Medulla oblongata (tissue), 1 donor: Measurements from ENCODE around the gene IMPDH2.
"Not testable (repeated sequence)": the region's sequence is repeated elsewhere in the genome, so short reads cannot be mapped to it uniquely, and the experiment has no call there.

Experiments
- DNase-seq: peaks from one replicate; pipeline ENCODE4 v3.0.0-alpha.2; 2015; ENCODE audit errors: extremely low spot score

The IMPDH2 gene

GRCh38 chr3:49021813-49022687 lies 7.1 kb downstream of the IMPDH2 start, which contains the start of gene NDUFAF3:
Gene NDUFAF3, plus strand, starts transcription at chr3:49022121. Its CDS starts 24 bp downstream, at chr3:49022145.
- peak; percentile 90 for DNase-seq

DNA sequence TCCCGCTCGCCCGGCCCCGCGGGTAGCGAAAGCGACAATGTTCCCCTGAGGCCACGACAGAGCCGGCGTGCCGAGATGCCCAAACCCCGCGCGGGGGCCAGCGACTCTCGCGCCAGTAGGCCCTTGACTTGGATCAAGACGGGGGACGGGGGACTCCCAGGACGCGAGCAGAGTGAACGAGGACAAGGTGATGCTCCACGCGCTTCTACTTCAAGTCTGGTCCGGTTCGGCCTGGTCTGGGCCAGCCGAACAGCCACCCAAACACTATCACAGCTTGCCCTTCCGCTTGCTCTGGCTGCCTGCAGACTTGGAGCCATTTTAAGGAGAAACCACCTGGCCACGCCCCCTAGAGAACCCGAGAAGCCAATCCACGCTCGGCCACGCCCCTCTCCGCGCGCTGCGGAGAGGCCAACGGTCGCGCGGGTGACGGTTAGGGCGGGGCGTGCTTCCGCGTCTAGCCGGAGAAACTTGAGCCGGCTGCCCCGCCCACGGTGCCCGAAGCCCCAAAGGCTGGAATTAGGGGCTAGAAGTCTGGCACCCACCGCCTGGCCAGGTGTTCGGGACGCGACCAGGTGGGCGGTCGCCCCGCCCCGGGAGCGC lies 7.9 kb downstream of the IMPDH2 start:
- DNase-seq, result peak; percentile 99

- no peak for DNase-seq
Observed at GRCh38 chr3:49020330-49021212, 8.6 kb downstream of the IMPDH2 start.

DNA sequence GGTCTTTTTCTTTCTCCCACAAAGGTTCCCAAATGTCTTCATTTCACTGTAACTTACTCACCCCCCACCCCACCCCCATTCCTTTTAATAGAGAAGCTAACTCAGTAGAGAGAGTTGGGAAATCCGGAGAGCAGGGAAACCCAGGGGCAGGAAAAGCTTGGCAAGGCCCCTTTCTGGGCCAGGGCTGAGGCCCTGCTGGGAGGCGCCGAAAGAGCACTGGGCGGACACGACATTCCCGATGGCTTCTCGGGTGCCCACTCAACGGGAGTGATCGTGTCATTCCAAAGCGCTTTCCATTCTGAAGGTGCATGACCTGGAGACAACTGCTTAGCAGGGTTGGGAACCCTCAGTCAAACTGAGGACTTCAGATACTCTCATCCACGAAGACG lies 9.3 kb downstream of the IMPDH2 start:
- DNase-seq, result no peak

- no peak for DNase-seq
Observed at GRCh38 chr3:49018707-49019006, 10.5 kb downstream of the IMPDH2 start.

DNA sequence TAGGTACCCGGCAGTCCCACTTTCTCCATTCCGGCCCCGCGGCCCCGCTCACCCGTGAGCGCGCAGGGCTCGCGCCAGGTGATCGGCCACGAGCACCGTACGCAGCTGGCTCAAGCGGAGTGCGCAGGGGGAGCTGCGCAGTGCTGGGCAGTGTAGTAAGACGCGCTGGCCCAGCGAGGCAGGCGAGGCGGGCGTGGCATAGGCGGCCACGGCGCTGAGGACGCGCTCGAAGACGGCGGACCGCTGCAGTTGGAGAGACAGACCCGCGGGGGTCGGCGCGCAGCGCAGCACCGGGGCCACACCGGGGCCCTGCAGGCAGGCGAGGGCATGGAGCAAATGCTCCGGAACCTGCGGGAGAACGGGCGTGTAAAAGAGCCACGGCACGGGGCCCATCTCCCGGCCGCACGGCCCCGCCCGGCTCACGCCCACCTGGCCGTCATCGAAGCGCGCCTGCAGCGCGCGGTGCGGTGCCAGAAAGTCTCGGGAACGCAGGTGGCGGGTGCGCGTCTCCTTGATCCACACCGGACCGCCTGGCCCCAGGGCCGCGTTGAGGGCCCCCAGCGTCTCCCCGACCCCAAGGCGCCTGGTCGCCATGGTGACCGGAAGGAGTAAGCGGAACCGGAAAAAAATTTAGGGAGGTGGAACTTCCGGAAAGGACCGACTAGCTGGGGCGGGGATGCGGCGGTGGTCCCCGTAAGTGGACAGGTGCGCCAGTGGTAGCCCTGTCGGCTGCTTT lies 11.1 kb downstream of the IMPDH2 start, which contains the start of gene DALRD3:
TSS of gene DALRD3 (minus strand) at position 610 of the 736 bp plus-strand sequence. CDS start at position 594, 16 bp downstream.
- DNase-seq, result peak; percentile 81

- no peak for DNase-seq
Observed at GRCh38 chr3:49017229-49017970, 11.8 kb downstream of the IMPDH2 start.

DNA sequence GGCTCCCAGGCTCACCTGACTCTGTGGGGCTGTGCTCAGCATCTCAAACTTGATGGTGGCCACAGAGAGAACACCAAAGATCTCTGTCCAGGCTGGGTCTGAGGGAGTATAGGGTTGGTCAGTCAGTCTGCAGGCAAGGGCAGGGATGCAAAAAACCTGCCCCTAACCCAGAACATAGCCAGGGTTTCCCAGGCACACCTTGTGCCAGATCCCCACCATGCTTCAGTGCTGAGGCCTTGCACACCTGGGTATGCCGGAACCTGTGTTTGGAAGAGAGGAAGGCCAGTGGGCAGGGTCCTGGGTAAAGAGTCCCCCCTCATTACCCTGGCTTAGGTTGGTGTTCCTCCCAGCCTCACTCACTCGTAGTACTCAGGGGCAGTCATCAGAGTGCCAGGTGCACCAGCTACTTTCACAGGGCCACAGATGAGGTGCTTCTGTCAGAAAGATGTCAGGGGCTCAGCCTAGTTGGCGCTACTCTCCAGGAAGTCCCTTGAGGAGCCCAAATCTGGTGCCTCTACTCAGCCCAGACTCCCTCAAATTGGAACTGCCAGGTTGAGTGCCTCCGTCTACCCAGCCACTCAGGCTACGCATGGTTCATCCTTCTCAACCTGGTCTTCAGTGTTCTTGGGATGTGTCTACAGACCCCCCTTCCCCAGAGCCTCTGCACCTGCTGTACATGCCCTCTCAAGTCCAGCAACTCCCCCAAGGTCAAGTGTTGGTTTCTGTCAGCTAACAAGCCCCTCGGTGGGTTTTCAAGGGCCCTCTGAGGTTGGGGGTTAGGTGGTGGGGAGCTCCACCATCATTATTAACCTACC lies 12.6 kb downstream of the IMPDH2 start:
- no peak for DNase-seq

GRCh38 chr3:49015765-49016164 lies 13.4 kb downstream of the IMPDH2 start:
- DNase-seq, result no peak

DNA sequence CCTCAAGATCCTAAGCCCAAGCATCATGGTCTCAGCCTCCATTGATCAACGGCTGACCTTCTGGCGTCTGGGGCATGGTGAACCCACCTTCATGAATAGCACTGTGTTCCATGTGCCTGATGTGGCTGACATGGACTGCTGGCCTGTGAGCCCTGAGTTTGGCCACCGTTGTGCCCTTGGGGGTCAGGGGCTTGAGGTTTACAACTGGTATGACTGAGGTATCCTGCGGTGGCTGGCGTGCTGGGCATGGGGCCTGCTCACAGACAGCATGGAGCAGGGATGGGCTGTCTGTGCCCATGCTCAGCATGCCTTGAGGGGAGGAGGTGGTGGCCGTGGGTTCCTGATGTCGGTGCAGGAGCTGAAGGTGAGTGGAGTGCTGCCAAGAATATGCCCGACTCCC lies 14.1 kb downstream of the IMPDH2 start:
- DNase-seq, result no peak

DNA sequence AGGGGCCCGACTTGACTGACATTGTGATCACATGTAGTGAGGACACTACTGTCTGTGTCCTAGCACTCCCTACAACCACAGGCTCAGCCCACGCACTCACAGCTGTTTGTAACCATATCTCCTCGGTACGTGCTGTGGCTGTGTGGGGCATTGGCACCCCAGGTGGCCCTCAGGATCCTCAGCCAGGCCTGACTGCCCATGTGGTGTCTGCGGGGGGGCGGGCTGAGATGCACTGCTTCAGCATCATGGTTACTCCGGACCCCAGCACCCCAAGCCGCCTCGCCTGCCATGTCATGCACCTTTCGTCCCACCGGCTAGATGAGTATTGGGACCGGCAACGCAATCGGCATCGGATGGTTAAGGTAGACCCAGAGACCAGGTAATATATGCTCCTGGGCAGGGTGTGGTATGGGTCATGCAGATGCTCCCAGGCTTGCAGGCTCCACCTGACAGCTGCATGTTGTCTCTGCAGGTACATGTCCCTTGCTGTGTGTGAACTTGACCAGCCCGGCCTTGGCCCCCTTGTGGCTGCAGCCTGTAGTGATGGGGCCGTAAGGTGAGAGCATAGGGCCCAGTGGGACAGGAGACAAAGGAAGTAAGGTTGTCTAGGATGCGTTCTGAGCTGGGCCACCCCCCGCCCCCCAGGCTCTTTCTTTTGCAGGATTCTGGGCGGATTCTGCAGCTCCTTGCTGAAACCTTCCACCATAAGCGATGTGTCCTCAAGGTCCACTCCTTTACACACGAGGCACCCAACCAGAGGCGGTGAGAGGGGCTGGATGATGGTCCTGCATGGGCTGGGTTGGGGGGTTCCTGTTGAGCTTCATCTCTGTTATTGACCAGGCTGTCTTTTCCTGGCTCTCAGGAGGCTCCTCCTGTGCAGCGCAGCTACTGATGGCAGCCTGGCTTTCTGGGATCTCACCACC lies 15.2 kb downstream of the IMPDH2 start:
- no peak for DNase-seq

- DNase-seq, result no peak
Observed at GRCh38 chr3:49013113-49013737, 16.0 kb downstream of the IMPDH2 start.

DNA sequence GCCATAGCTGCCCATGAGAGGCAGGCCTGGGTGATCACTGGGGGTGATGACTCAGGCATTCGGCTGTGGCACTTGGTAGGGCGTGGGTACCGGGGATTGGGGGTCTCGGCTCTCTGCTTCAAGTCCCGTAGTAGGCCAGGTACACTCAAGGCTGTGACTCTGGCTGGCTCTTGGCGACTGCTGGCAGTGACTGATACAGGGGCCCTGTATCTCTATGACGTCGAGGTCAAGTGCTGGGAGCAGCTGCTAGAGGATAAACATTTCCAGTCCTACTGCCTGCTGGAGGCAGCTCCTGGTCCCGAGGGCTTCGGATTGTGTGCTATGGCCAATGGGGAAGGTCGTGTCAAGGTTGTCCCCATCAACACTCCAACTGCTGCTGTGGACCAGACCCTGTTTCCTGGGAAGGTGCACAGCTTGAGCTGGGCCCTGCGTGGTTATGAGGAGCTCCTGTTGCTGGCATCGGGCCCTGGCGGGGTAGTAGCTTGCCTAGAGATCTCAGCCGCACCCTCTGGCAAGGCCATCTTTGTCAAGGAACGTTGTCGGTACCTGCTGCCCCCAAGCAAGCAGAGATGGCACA lies 16.7 kb downstream of the IMPDH2 start:
- no peak for DNase-seq

DNA sequence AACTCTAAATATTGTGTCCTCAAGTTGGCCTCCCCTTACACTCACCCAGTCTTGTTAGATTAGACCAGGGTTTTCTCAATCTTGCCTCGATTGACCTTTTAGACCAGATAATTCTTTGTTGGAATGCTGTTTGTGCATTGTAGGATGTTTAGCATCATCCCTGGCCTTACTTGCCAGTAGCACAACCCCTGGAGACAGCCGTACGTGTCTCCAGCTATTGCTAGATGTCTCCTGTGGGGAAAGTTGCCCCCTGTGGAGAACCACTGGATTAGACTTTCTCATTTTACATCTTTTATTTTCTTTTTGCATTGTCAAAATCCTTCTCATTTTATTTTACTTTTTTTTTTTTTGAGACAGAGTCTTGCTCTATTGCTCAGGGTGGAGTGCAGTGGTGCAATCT lies 19.8 kb downstream of the IMPDH2 start:
- DNase-seq, result no peak

GRCh38 chr3:49008627-49009026 lies 20.6 kb downstream of the IMPDH2 start:
- not testable (repeated sequence) for DNase-seq

DNA sequence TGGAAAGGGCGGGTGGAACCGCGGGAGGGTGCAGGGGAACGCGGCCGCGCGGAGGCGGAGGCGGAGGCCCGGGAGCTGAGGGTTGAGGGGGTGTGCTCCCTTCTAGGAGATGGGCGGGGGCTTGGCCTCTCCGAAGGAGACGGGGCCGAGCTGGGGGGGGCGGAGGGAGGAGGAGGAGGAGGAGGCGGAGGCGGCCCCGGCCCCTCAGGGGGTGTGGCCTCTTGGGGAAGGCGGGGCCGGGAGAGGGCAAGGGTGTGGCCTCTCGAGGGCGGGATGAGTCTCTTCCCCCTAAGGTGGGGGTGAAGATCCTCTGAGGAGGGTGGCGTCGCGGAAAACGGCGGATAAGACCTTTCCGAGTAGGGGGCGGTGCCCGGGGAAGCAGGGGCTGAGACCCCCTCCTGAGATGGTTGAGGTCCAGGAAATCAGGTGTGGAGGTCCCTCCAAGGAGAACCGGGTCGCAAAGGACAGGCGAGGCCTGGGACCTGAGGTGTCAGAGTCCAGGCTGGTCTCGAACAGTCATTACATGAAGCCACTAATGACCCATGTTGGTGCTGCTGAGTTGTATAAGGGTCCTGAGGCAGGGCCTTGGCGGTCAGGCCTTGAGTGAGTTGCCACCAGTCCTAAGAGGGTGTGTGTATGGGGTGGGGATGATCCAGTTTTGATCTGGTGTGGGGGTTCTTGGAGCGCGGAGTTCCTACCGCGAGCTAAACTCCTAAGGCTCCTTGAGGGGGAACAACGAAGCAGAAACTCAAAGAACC lies 21.2 kb downstream of the IMPDH2 start:
- peak; percentile 86 for DNase-seq

- DNase-seq, result peak; percentile 97
Observed at GRCh38 chr3:49007068-49007770, 22.0 kb downstream of the IMPDH2 start, which contains the start of gene WDR6. Gene WDR6, plus strand, starts transcription at chr3:49007391. Its CDS starts 41 bp downstream, at chr3:49007432.
